ENCODE measurements around the gene HABP4.

DNA sequence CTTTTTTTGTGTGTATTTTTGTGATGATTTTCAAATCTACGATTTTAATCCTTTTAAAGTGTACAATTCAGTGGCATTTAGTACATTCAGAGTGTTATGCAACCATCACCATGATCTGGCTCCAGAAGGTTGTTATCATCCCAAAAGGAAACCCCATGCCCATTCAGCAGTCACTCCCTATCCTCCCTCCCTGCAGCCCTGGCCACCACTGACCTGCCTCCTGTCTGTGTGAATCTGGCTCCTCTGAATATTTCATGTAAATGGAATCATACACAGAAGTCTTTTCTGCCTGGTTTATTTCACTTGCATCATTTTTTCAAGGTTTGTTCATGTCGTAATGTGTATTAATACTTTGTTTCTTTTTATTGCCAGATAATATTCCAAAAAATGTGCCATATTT lies 32.5 kb downstream of the HABP4 start:
- TF ChIP-seq, protein P1, sequence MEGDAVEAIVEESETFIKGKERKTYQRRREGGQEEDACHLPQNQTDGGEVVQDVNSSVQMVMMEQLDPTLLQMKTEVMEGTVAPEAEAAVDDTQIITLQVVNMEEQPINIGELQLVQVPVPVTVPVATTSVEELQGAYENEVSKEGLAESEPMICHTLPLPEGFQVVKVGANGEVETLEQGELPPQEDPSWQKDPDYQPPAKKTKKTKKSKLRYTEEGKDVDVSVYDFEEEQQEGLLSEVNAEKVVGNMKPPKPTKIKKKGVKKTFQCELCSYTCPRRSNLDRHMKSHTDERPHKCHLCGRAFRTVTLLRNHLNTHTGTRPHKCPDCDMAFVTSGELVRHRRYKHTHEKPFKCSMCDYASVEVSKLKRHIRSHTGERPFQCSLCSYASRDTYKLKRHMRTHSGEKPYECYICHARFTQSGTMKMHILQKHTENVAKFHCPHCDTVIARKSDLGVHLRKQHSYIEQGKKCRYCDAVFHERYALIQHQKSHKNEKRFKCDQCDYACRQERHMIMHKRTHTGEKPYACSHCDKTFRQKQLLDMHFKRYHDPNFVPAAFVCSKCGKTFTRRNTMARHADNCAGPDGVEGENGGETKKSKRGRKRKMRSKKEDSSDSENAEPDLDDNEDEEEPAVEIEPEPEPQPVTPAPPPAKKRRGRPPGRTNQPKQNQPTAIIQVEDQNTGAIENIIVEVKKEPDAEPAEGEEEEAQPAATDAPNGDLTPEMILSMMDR (conservative IDR thresholded peaks at IDR 0.05; ENCODE audit: low read depth, low read length), result no peak
- TF ChIP-seq RCOR1 (IDR thresholded peaks at IDR 0.05; ENCODE audit: insufficient replicate concordance, low read length), result no peak
- no peak for TF ChIP-seq POLR2A (IDR thresholded peaks at IDR 0.05; ENCODE audit: low read depth, low read length)
- TF ChIP-seq, protein P2, sequence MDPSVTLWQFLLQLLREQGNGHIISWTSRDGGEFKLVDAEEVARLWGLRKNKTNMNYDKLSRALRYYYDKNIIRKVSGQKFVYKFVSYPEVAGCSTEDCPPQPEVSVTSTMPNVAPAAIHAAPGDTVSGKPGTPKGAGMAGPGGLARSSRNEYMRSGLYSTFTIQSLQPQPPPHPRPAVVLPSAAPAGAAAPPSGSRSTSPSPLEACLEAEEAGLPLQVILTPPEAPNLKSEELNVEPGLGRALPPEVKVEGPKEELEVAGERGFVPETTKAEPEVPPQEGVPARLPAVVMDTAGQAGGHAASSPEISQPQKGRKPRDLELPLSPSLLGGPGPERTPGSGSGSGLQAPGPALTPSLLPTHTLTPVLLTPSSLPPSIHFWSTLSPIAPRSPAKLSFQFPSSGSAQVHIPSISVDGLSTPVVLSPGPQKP (IDR thresholded peaks at IDR 0.05; ENCODE audit: borderline replicate concordance, low read depth, low read length), result no peak
- TF ChIP-seq RFX5 (IDR thresholded peaks at IDR 0.05; ENCODE audit: low read depth, low read length), result no peak
- no peak for TF ChIP-seq BHLHE40 (IDR thresholded peaks at IDR 0.05; ENCODE audit: low read depth, low read length)
